ENCODE measurements around the gene BLACAT1.

The BLACAT1 gene

DNA sequence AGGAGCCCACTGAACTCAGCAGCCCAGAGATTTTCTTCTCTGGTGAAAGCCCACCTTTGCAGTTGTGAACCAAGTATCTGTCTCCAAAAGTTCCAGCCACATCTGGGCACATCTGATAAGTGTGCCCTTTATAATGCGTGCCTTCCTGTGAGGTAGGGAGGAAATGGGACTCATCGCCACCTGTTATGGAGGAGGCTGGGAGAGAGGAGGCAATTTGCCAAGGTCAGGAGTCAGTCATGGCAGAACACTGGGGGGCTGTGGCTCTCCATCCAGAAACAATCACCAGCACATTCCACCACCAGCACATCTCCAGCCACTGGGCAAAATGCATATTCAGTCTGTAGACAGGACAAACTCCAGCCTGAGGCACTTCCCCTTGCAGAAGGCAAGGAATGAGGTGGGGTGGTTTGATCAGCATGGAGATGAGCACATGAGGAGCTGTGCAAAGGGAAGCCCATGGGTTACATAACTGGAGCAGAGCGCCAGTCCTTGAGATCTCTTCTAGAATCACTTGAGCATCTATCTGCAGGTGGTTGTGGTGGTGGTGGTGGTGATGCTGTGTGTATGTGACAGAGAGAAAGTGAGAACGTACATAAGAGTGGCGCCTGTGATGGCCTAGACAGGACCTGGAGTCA is 19.0 kb downstream of the BLACAT1 start:
- TF ChIP-seq, protein P1, sequence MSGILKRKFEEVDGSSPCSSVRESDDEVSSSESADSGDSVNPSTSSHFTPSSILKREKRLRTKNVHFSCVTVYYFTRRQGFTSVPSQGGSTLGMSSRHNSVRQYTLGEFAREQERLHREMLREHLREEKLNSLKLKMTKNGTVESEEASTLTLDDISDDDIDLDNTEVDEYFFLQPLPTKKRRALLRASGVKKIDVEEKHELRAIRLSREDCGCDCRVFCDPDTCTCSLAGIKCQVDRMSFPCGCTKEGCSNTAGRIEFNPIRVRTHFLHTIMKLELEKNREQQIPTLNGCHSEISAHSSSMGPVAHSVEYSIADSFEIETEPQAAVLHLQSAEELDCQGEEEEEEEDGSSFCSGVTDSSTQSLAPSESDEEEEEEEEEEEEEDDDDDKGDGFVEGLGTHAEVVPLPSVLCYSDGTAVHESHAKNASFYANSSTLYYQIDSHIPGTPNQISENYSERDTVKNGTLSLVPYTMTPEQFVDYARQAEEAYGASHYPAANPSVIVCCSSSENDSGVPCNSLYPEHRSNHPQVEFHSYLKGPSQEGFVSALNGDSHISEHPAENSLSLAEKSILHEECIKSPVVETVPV (CRISPR knock-in tag; IDR thresholded peaks at IDR 0.05), result no peak
- TF ChIP-seq PPARA (CRISPR knock-in tag; IDR thresholded peaks at IDR 0.05; ENCODE audit: borderline replicate concordance), result no peak
- TF ChIP-seq OSR1 (CRISPR knock-in tag; IDR thresholded peaks at IDR 0.05), result no peak
- TF ChIP-seq SNAI2 (CRISPR knock-in tag; IDR thresholded peaks at IDR 0.05), result no peak
- no peak for TF ChIP-seq ZFP3 (CRISPR knock-in tag; IDR thresholded peaks at IDR 0.05)
- TF ChIP-seq ARNTL (CRISPR knock-in tag; IDR thresholded peaks at IDR 0.05; ENCODE audit: borderline replicate concordance, low read depth), result no peak
- no peak for ATAC-seq

DNA sequence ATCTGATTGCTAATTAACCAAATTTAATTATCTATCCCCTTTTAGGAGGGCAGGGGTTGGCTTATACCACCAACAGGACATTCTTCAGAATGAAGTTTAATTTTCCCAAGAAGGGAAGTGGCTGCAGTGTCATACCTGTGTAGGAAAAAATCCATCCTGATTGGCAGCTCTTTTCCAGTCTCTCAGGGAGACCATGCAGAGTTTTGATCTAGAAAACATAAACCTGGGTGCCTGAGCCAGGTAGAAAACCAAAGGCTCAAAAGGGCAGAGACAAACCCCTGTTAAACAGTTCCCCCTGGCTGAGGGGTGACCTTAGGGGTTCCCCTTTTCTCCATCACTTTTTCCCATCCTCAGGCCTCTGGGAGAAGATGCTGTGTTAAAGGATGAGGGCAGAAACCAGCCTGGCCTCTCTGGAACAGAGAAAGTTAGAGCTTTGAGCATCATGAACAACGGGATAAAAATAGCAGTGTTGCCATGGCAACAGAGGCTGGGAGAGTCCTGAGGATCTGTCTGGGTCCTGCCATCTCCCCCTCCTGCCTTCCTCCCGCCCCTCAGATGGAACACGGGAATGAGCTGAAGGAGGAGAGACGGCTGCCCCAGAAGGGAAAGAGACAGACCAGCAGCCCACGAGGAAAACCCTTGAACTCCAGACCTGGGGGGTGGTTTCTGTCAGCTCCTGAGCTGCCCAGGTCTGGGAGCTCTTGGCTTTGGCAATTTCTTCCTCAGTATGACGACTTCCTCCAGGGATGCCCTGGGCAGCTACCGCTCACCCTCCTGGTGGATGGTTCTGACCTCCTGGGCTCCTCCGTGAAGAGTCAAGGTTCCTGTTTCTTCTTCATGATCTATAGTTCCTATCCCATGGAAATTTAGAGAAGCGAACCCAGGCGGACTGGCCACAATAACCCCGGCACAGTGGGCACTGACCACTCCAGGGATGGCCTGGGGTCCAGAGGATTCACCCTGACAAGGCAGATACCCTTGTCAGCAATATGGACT is 20.0 kb downstream of the BLACAT1 start:
- ATAC-seq, result no peak
- TF ChIP-seq GLIS3 (CRISPR knock-in tag; IDR thresholded peaks at IDR 0.05) (no peak), ZC3H10 (CRISPR knock-in tag; IDR thresholded peaks at IDR 0.05) (no peak), CSDC2 (CRISPR knock-in tag; IDR thresholded peaks at IDR 0.05) (no peak), OSR1 (CRISPR knock-in tag; IDR thresholded peaks at IDR 0.05) (no peak), TCF4 (CRISPR knock-in tag; IDR thresholded peaks at IDR 0.05; ENCODE audit: borderline replicate concordance) (no peak), ESRRG (CRISPR knock-in tag; IDR thresholded peaks at IDR 0.05) (no peak), RARB (CRISPR knock-in tag; IDR thresholded peaks at IDR 0.05) (no peak), BACH2 (CRISPR knock-in tag; IDR thresholded peaks at IDR 0.05; ENCODE audit: borderline replicate concordance) (no peak), ZFP30 (CRISPR knock-in tag; IDR thresholded peaks at IDR 0.05) (no peak), TOX (CRISPR knock-in tag; IDR thresholded peaks at IDR 0.05; ENCODE audit: borderline replicate concordance) (no peak), SNAI2 (CRISPR knock-in tag; IDR thresholded peaks at IDR 0.05) (no peak), ZNF70 (CRISPR knock-in tag; IDR thresholded peaks at IDR 0.05) (no peak)
- TF ChIP-seq, protein P2, sequence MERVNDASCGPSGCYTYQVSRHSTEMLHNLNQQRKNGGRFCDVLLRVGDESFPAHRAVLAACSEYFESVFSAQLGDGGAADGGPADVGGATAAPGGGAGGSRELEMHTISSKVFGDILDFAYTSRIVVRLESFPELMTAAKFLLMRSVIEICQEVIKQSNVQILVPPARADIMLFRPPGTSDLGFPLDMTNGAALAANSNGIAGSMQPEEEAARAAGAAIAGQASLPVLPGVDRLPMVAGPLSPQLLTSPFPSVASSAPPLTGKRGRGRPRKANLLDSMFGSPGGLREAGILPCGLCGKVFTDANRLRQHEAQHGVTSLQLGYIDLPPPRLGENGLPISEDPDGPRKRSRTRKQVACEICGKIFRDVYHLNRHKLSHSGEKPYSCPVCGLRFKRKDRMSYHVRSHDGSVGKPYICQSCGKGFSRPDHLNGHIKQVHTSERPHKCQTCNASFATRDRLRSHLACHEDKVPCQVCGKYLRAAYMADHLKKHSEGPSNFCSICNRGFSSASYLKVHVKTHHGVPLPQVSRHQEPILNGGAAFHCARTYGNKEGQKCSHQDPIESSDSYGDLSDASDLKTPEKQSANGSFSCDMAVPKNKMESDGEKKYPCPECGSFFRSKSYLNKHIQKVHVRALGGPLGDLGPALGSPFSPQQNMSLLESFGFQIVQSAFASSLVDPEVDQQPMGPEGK (CRISPR knock-in tag; IDR thresholded peaks at IDR 0.05; ENCODE audit: borderline replicate concordance), result no peak
- TF ChIP-seq, protein P3, sequence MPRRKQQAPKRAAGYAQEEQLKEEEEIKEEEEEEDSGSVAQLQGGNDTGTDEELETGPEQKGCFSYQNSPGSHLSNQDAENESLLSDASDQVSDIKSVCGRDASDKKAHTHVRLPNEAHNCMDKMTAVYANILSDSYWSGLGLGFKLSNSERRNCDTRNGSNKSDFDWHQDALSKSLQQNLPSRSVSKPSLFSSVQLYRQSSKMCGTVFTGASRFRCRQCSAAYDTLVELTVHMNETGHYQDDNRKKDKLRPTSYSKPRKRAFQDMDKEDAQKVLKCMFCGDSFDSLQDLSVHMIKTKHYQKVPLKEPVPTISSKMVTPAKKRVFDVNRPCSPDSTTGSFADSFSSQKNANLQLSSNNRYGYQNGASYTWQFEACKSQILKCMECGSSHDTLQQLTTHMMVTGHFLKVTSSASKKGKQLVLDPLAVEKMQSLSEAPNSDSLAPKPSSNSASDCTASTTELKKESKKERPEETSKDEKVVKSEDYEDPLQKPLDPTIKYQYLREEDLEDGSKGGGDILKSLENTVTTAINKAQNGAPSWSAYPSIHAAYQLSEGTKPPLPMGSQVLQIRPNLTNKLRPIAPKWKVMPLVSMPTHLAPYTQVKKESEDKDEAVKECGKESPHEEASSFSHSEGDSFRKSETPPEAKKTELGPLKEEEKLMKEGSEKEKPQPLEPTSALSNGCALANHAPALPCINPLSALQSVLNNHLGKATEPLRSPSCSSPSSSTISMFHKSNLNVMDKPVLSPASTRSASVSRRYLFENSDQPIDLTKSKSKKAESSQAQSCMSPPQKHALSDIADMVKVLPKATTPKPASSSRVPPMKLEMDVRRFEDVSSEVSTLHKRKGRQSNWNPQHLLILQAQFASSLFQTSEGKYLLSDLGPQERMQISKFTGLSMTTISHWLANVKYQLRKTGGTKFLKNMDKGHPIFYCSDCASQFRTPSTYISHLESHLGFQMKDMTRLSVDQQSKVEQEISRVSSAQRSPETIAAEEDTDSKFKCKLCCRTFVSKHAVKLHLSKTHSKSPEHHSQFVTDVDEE (CRISPR knock-in tag; IDR thresholded peaks at IDR 0.05), result no peak
- TF ChIP-seq, protein P4, sequence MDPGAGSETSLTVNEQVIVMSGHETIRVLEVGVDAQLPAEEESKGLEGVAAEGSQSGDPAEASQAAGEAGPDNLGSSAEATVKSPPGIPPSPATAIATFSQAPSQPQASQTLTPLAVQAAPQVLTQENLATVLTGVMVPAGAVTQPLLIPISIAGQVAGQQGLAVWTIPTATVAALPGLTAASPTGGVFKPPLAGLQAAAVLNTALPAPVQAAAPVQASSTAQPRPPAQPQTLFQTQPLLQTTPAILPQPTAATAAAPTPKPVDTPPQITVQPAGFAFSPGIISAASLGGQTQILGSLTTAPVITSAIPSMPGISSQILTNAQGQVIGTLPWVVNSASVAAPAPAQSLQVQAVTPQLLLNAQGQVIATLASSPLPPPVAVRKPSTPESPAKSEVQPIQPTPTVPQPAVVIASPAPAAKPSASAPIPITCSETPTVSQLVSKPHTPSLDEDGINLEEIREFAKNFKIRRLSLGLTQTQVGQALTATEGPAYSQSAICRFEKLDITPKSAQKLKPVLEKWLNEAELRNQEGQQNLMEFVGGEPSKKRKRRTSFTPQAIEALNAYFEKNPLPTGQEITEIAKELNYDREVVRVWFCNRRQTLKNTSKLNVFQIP (CRISPR knock-in tag; IDR thresholded peaks at IDR 0.05; ENCODE audit: borderline replicate concordance, low read depth), result no peak
- TF ChIP-seq, protein P5, sequence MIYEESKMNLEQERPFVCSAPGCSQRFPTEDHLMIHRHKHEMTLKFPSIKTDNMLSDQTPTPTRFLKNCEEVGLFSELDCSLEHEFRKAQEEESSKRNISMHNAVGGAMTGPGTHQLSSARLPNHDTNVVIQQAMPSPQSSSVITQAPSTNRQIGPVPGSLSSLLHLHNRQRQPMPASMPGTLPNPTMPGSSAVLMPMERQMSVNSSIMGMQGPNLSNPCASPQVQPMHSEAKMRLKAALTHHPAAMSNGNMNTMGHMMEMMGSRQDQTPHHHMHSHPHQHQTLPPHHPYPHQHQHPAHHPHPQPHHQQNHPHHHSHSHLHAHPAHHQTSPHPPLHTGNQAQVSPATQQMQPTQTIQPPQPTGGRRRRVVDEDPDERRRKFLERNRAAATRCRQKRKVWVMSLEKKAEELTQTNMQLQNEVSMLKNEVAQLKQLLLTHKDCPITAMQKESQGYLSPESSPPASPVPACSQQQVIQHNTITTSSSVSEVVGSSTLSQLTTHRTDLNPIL (CRISPR knock-in tag; IDR thresholded peaks at IDR 0.05; ENCODE audit: low read depth), result no peak
